Keratinocyte (primary cell): ENCODE results near the gene PCIF1. TPM values are rescaled to one million over a fixed set of nuclear protein-coding genes. Genes with fewer than 3 reads are reported as not detected.

Experiments
- DNase-seq: peaks from one replicate; pipeline ENCODE4 v3.0.0-alpha.2; 2011; ENCODE audit warnings: low read depth, missing footprints, low spot score
- FAIRE-seq: peaks from 2 replicates; lab custom pipeline; 2011; peaks lifted over from hg19 to GRCh38; lab: Jason Lieb, UNC
- H2AFZ ChIP-seq: 2 replicates; pipeline ENCODE4 v1.6.0; 2012; ENCODE audit warnings: low read length, control low read depth, inconsistent platforms; ENCODE audit not compliant: control insufficient read depth
- H3K27ac ChIP-seq: 2 replicates; pipeline ENCODE4 v1.5.1; 2011; ENCODE audit warnings: low read length; ENCODE audit not compliant: control insufficient read depth, insufficient read depth
- H3K27me3 ChIP-seq: 3 replicates; pipeline ENCODE4 v1.6.0; 2011; ENCODE audit warnings: low read length; ENCODE audit not compliant: control insufficient read depth, insufficient read depth; ENCODE audit errors: extremely low read depth
- H3K36me3 ChIP-seq, 2 experiments: 2 replicates in 1 of 2; 3 replicates in 1 of 2; pipeline ENCODE4 v1.5.1; 2011; ENCODE audit warnings: low read length in 2 of 2, mild to moderate bottlenecking in 1 of 2; ENCODE audit not compliant: control insufficient read depth in 2 of 2, insufficient read depth in 2 of 2; ENCODE audit errors: extremely low read depth in 1 of 2
- H3K4me1 ChIP-seq: 3 replicates; pipeline ENCODE4 v1.5.1; 2011; ENCODE audit warnings: low read length; ENCODE audit not compliant: control insufficient read depth, insufficient read depth; ENCODE audit errors: extremely low read depth
- H3K4me2 ChIP-seq: 3 replicates; pipeline ENCODE4 v1.6.0; 2011; ENCODE audit warnings: low read depth, low read length; ENCODE audit not compliant: control insufficient read depth, insufficient read depth; ENCODE audit errors: extremely low read depth
- H3K4me3 ChIP-seq, 3 experiments: fragments of 200-600 bp in 1 of 3; sonication (generic) in 1 of 3; 2 replicates in 2 of 3; 3 replicates in 1 of 3; pipeline ENCODE4 v1.5.1; 2011 to 2016; ENCODE audit warnings: low read length in 3 of 3, mild to moderate bottlenecking in 3 of 3, control low read depth in 2 of 3, inconsistent platforms in 1 of 3, low read depth in 1 of 3, mixed read lengths in 1 of 3, mixed run types in 1 of 3, moderate library complexity in 1 of 3; ENCODE audit not compliant: control insufficient read depth in 2 of 3, insufficient read depth in 2 of 3; ENCODE audit errors: extremely low read depth in 1 of 3
- H3K79me2 ChIP-seq: 2 replicates; pipeline ENCODE4 v1.6.0; 2012; ENCODE audit warnings: low read length; ENCODE audit not compliant: control insufficient read depth, insufficient read depth
- H3K9ac ChIP-seq: 3 replicates; pipeline ENCODE4 v1.6.0; 2011; ENCODE audit warnings: low read length; ENCODE audit not compliant: control insufficient read depth, insufficient read depth; ENCODE audit errors: extremely low read depth
- H3K9me1 ChIP-seq: 3 replicates; pipeline ENCODE4 v1.6.0; 2011; ENCODE audit warnings: low read length; ENCODE audit not compliant: control insufficient read depth, insufficient read depth; ENCODE audit errors: extremely low read depth
- H3K9me3 ChIP-seq: 2 replicates; pipeline ENCODE4 v1.5.1; 2012; ENCODE audit warnings: low read depth, low read length; ENCODE audit not compliant: control insufficient read depth
- H4K20me1 ChIP-seq: 3 replicates; pipeline ENCODE4 v1.6.0; 2011; ENCODE audit warnings: low read length; ENCODE audit not compliant: control insufficient read depth, insufficient read depth; ENCODE audit errors: extremely low read depth
- EZH2 ChIP-seq: IDR thresholded peaks from one replicate; pipeline ENCODE4 v1.6.1; 2012; ENCODE audit warnings: inconsistent platforms, mild to moderate bottlenecking, low read length, moderate library complexity
- dilution Hi-C: fragments of 300-500 bp; cut with MboI; formaldehyde crosslinking; loops from one replicate; pipeline ENCODE4 v1.7.0; 2020; ENCODE audit warnings: low sequenced_read_pairs; ENCODE audit not compliant: extremely low pct_ligation_motif_present
- polyA plus RNA-seq, 5 experiments: library from polyadenylated mRNA; depleted of rRNA in 3 of 5; stranded (reverse) in 3 of 5; stranded (forward) in 1 of 5; unstranded in 1 of 5; fragments of >200 nt; gene quantifications; 1 replicate in 1 of 5; 2 replicates in 3 of 5; 3 replicates in 1 of 5; pipeline versions ENCODE4 v1.2.1 to v1.2.3, GENCODE V29; 2011 to 2012; ENCODE audit warnings: missing spikeins in 2 of 5, low read depth in 1 of 5, low replicate concordance in 1 of 5
- TF ChIP-seq, protein P1 (sequence below), 3 experiments: IDR thresholded peaks in 1 of 3; conservative IDR thresholded peaks in 1 of 3; optimal IDR thresholded peaks in 1 of 3; 2 replicates in 2 of 3; 3 replicates in 1 of 3; pipeline versions ENCODE3 to v1.5.1; 2011; ENCODE audit warnings: low read length in 3 of 3, mild to moderate bottlenecking in 3 of 3, moderate library complexity in 2 of 3, control low read depth in 1 of 3, inconsistent platforms in 1 of 3; ENCODE audit not compliant: insufficient read depth in 2 of 3; ENCODE audit errors: extremely low read depth in 1 of 3

PCIF1 gene
- polyA plus RNA-seq, 1 donor (not counting 4 experiments of a cell fraction or from before 2014, with no cell fraction given), result 7.0 TPM

DNA sequence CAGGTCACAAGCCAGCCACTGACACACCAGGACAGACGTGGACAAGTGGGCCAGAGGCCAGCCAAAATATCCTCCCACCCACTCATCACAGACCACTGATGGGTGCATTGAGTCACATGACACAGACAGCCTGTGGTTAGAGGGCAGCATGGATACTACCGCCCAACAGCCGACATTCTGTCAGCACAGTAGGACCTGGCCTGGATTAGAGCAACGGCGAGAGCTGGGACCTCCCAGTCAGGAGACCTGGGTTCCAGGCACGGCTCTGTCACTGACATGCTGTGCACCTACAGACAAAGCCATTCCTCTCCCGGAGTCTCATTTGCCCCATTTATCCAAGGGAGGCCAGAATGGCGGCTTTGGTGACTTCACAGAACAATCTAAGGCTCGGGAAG, 29.5 kb downstream of the PCIF1 start:
- H4K20me1 ChIP-seq, result no peaks in the 10 kb centered on the region
- H3K27me3 ChIP-seq, result no peaks in the 10 kb centered on the region
- no peaks in the 10 kb centered on the region for H3K9me3 ChIP-seq
- H3K4me3 ChIP-seq, result no peak overlapping the region
- no peak overlapping the region for H3K4me2 ChIP-seq
- H3K79me2 ChIP-seq, result peaks cover 10% of the 10 kb centered on the region
- DNase-seq (no peak), FAIRE-seq (no peak)
- dilution Hi-C loops, result no loop called here
- H3K4me1 ChIP-seq, result no peaks in the 10 kb centered on the region
- no peak overlapping the region for H3K27ac ChIP-seq
- TF ChIP-seq, protein P1, sequence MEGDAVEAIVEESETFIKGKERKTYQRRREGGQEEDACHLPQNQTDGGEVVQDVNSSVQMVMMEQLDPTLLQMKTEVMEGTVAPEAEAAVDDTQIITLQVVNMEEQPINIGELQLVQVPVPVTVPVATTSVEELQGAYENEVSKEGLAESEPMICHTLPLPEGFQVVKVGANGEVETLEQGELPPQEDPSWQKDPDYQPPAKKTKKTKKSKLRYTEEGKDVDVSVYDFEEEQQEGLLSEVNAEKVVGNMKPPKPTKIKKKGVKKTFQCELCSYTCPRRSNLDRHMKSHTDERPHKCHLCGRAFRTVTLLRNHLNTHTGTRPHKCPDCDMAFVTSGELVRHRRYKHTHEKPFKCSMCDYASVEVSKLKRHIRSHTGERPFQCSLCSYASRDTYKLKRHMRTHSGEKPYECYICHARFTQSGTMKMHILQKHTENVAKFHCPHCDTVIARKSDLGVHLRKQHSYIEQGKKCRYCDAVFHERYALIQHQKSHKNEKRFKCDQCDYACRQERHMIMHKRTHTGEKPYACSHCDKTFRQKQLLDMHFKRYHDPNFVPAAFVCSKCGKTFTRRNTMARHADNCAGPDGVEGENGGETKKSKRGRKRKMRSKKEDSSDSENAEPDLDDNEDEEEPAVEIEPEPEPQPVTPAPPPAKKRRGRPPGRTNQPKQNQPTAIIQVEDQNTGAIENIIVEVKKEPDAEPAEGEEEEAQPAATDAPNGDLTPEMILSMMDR (optimal IDR thresholded peaks at IDR 0.05 in 1 of 3, IDR thresholded peaks at IDR 0.05 in 1 of 3, conservative IDR thresholded peaks at IDR 0.05 in 1 of 3; ENCODE audit: extremely low read depth in 1 of 3, insufficient read depth in 2 of 3, low read length in 3 of 3), result no peak
- no peak for TF ChIP-seq EZH2
- H3K9me1 ChIP-seq, result no peaks in the 10 kb centered on the region
- H3K36me3 ChIP-seq, result peaks cover 64 to 69% of the 10 kb centered on the region in 2 experiments
- no peak overlapping the region for H3K9ac ChIP-seq
- no peak overlapping the region for H2AFZ ChIP-seq

DNA sequence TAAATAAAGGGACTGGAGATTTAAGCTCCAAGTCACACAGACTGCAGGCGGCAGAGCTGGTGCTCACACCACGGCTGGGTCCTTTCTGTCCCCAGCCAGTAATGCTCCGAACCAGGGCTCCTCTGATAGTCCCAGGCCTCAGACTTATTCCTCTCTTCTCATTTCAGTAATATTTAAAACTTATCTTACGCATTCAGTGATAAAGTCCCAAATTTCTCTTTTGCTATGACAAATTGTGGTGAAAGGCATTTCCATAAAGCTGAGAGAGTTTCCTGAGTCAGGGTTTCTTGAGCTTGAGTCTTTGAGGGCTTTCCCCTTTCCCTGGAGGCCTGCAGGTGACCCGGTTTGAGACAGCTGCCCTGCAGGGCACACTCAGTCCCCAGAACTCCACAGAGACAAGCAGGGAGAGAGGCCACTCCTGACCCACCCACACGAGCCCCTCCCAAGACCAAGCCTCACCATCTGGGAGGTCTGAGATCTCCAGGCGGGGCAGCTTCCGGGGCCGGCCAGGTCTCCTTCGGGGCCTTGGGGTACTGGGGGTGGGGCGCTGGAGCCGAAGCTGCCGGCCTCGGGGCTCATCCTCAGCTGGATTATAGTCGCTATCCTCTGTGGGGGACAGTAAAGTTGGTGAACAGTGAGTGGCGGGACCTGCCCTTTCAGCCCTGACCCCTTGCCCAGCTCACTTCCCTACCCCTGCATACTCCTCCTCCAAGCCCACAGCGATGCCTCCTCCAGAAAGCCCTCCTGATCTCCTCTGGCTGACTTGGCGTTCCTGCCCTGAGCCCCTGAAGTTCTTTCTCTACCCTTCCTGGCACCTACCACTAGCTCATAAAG, 30.9 kb downstream of the PCIF1 start:
- H3K4me2 ChIP-seq, result no peak overlapping the region
- peaks cover 23% of the 10 kb centered on the region for H3K79me2 ChIP-seq
- no peaks in the 10 kb centered on the region for H3K9me1 ChIP-seq
- peaks cover 6% of the 10 kb centered on the region for H3K4me1 ChIP-seq
- H3K27ac ChIP-seq, result no peak overlapping the region
- no peaks in the 10 kb centered on the region for H3K27me3 ChIP-seq
- DNase-seq (no peak), FAIRE-seq (no peak)
- no peak overlapping the region for H3K9ac ChIP-seq
- dilution Hi-C loops, result no loop called here
- TF ChIP-seq EZH2, result no peak
- TF ChIP-seq, protein P1 (optimal IDR thresholded peaks at IDR 0.05 in 1 of 3, IDR thresholded peaks at IDR 0.05 in 1 of 3, conservative IDR thresholded peaks at IDR 0.05 in 1 of 3; ENCODE audit: extremely low read depth in 1 of 3, insufficient read depth in 2 of 3, low read length in 3 of 3), result no peak
- no peaks in the 10 kb centered on the region for H4K20me1 ChIP-seq
- no peak overlapping the region for H2AFZ ChIP-seq
- H3K9me3 ChIP-seq, result no peaks in the 10 kb centered on the region
- H3K36me3 ChIP-seq, result peaks cover 59 to 61% of the 10 kb centered on the region in 2 experiments
- H3K4me3 ChIP-seq, result no peak overlapping the region
